ENCODE results near the gene TRIP10. TPM values are rescaled to one million over a fixed set of nuclear protein-coding genes. Genes with fewer than 3 reads are reported as not detected.

Gene TRIP10
- total and polyA plus RNA-seq, 10 of the 15 experiments (the other 5 are each of a cell fraction or from before 2014, with no cell fraction given) = 0.79 to 54.5 (median 32.5) TPM

DNA sequence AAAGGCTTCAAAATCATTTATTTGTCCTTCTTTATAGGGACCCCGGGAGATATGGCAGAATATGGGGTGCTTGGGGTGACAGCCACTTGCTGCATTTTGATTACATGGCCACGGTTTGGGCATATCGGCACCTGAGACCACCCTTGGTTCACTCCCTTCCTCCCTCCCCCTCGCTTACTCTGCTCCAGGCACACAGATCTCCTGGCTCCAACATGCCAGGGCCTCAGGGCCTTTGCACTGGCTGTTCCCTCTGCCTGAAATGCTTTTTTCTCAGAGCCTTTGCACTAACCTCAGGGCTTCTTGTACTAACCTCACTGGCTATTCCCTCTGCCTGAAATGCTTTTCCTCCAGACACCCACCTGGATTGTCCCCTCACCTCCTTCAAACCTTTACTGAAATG lies 56.8 kb downstream of the TRIP10 start:
- FAIRE-seq = no peak
- Histone ChIP-seq H3K4me1 (ENCODE audit: control insufficient read depth, insufficient read depth, low read length) (peaks cover 12% of the 10 kb centered on the region), H4K20me1 (ENCODE audit: control insufficient read depth, insufficient read depth) (peaks cover 3% of the 10 kb centered on the region; the same call in 1 of the 2 replicates), H3K4me3 (no peak overlapping the region), H3K27ac (ENCODE audit: control insufficient read depth, insufficient read depth) (no peak overlapping the region), H3K36me3 (ENCODE audit: control insufficient read depth in 2 of 2, insufficient read depth in 2 of 2, low read length in 1 of 2) (peaks cover 4 to 5% of the 10 kb centered on the region in 2 experiments; a peak in 3 of 4 replicates), H3K9ac (ENCODE audit: control insufficient read depth, insufficient read depth, low read length) (no peak overlapping the region), H3K9me3 (replicated peaks; ENCODE audit: control insufficient read depth, insufficient read depth, low read length) (peaks cover 2% of the 10 kb centered on the region; the same call in 1 of the 3 replicates), H2AFZ (ENCODE audit: control insufficient read depth, low read depth, low read length) (no peak overlapping the region), H3K79me2 (ENCODE audit: control insufficient read depth, insufficient read depth, low read length) (peaks cover 63% of the 10 kb centered on the region), H3K27me3 (replicated peaks in 1 of 2; ENCODE audit: control insufficient read depth in 2 of 2, insufficient read depth in 2 of 2, low read length in 1 of 2) (no peaks in the 10 kb centered on the region), H3K4me2 (ENCODE audit: control insufficient read depth, insufficient read depth) (no peak overlapping the region)
- ATAC-seq = no peak
- CTCF ChIA-PET = no interaction called here
- 83% methylated on average over 4 of the region's 4 CpGs for WGBS (ENCODE audit: insufficient coverage, insufficient replicate concordance, low lambda C conversion rate, missing lambda C conversion rate)
- BruUV-seq (replicated peaks) = no TSS peak
- SMC1A ChIA-PET (ENCODE audit: uncharacterized antibody, unreplicated experiment) = no interaction called here
- TF ChIP-seq DPF2 (IDR thresholded peaks at IDR 0.05) (no peak), CREB1 (IDR thresholded peaks at IDR 0.05; ENCODE audit: low read depth) (no peak), CHD2 (IDR thresholded peaks at IDR 0.05; ENCODE audit: borderline replicate concordance, low read depth, low read length) (no peak), CBX3 (IDR thresholded peaks at IDR 0.05; ENCODE audit: borderline replicate concordance, low read depth) (no peak), MEF2B (IDR thresholded peaks at IDR 0.05; ENCODE audit: partially characterized antibody, poor library complexity, severe bottlenecking) (no peak)
- DNase-seq (ENCODE audit: low read depth, low spot score) = no peak
- RAD21 ChIA-PET (ENCODE audit: unreplicated experiment) = interaction anchor here (1.0 kb wide), 1 partner anchor 23 kb away, joined by 3 read pairs; no protein-coding TSS in a partner anchor
- intact Hi-C loops (cut with micrococcal nuclease; ENCODE audit: unreplicated experiment) (no loop called here), in situ Hi-C loops (cut with MboI) (no loop called here)
- POLR2A ChIA-PET = no interaction called here

DNA sequence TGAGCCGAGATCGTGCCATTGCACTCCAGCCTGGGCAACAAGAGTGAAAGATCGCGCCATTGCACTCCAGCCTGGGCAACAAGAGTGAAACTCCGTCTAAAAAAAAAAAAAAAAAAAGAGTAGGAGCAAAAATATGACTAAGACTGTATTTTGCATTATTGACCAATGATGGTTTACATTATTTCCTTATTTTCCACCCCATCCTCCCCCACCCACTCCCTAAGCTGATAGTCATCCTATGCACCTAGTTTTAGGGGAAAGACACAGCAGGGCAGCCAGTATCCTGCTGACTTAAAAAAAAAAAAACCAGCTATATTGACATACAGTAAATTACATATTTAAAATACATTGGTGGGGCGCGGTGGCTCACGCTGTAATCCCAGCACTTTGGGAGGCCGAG lies 58.2 kb downstream of the TRIP10 start:
- ChIA-PET CTCF (interaction anchor here (1.2 kb wide), 2 partner anchors 24 to 92 kb away, joined by 3 read pairs; no protein-coding TSS in a partner anchor), POLR2A (interaction anchor here (0.6 to 1.2 kb wide), 4 partner anchors 11 to 65 kb away, joined by 3 to 6 read pairs (median 4); no protein-coding TSS in a partner anchor), SMC1A (ENCODE audit: uncharacterized antibody, unreplicated experiment) (interaction anchor here (0.7 kb wide), 1 partner anchor 16 kb away, joined by 3 read pairs; no protein-coding TSS in a partner anchor), RAD21 (ENCODE audit: unreplicated experiment) (no interaction called here)
- H3K27me3 ChIP-seq (replicated peaks in 1 of 2; ENCODE audit: control insufficient read depth in 2 of 2, insufficient read depth in 2 of 2, low read length in 1 of 2) = no peaks in the 10 kb centered on the region
- H2AFZ ChIP-seq (ENCODE audit: control insufficient read depth, low read depth, low read length) = no peak overlapping the region
- H3K9ac ChIP-seq (ENCODE audit: control insufficient read depth, insufficient read depth, low read length) = no peak overlapping the region
- H3K9me3 ChIP-seq (replicated peaks; ENCODE audit: control insufficient read depth, insufficient read depth, low read length) = peaks cover 2% of the 10 kb centered on the region; the same call in 1 of the 3 replicates
- no peak for FAIRE-seq
- peaks cover 60% of the 10 kb centered on the region for H3K79me2 ChIP-seq (ENCODE audit: control insufficient read depth, insufficient read depth, low read length)
- no peak overlapping the region for H3K4me3 ChIP-seq
- no TSS peak for BruUV-seq (replicated peaks)
- no peak for DNase-seq (ENCODE audit: low read depth, low spot score)
- 73% methylated on average over 6 of the region's 9 CpGs for WGBS (ENCODE audit: insufficient coverage, insufficient replicate concordance, low lambda C conversion rate, missing lambda C conversion rate)
- intact Hi-C loops (cut with micrococcal nuclease; ENCODE audit: unreplicated experiment) (no loop called here), in situ Hi-C loops (cut with MboI) (no loop called here)
- TF ChIP-seq, protein P1, sequence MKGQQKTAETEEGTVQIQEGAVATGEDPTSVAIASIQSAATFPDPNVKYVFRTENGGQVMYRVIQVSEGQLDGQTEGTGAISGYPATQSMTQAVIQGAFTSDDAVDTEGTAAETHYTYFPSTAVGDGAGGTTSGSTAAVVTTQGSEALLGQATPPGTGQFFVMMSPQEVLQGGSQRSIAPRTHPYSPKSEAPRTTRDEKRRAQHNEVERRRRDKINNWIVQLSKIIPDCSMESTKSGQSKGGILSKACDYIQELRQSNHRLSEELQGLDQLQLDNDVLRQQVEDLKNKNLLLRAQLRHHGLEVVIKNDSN (IDR thresholded peaks at IDR 0.05; ENCODE audit: borderline replicate concordance, extremely low read length, insufficient read depth, low read depth, low read length) = no peak
- no peak for TF ChIP-seq SUPT20H (IDR thresholded peaks at IDR 0.05; ENCODE audit: borderline replicate concordance, control insufficient read depth, low read depth, low read length)
- H4K20me1 ChIP-seq (ENCODE audit: control insufficient read depth, insufficient read depth) = 0 out of 2 replicates have a peak, but pooled peaks cover 3% of the 10 kb centered on the region
- no peak overlapping the region for H3K4me2 ChIP-seq (ENCODE audit: control insufficient read depth, insufficient read depth)
- ATAC-seq = no peak
- peaks cover 3 to 5% of the 10 kb centered on the region in 2 experiments; a peak in 3 of 4 replicates for H3K36me3 ChIP-seq (ENCODE audit: control insufficient read depth in 2 of 2, insufficient read depth in 2 of 2, low read length in 1 of 2)
- peaks cover 16% of the 10 kb centered on the region for H3K4me1 ChIP-seq (ENCODE audit: control insufficient read depth, insufficient read depth, low read length)
- H3K27ac ChIP-seq (ENCODE audit: control insufficient read depth, insufficient read depth) = no peak overlapping the region

All from GM12878 (cell line).